Muscle layer of colon (tissue), 2 donors: ENCODE results near the gene NOTO.
"Not testable (repeated sequence)": the region's sequence is repeated elsewhere in the genome, so short reads cannot be mapped to it uniquely, and the experiment has no call there.

Source experiments
- H3K27ac ChIP-seq: one replicate; pipeline ENCODE4 v1.7.0; 2013; ENCODE audit warnings: low read depth, mild to moderate bottlenecking, low read length, moderate library complexity
- H3K27me3 ChIP-seq, 2 donors: one replicate each; pipeline ENCODE4 v1.7.0; 2013; ENCODE audit warnings: low read length in 2 of 2, mild to moderate bottlenecking in 2 of 2; ENCODE audit not compliant: insufficient read depth in 2 of 2, control insufficient read depth in 1 of 2
- H3K36me3 ChIP-seq: one replicate; pipeline ENCODE4 v1.7.0; 2013; ENCODE audit warnings: mild to moderate bottlenecking, low read length; ENCODE audit not compliant: insufficient read depth
- H3K4me1 ChIP-seq: one replicate; pipeline ENCODE4 v1.7.0; 2013; ENCODE audit warnings: mild to moderate bottlenecking, low read length; ENCODE audit not compliant: insufficient read depth
- H3K4me3 ChIP-seq, 2 donors: one replicate each; pipeline ENCODE4 v1.7.0; 2013; ENCODE audit warnings: low read length in 2 of 2, low read depth in 1 of 2, mild to moderate bottlenecking in 1 of 2, moderate library complexity in 1 of 2
- H3K9ac ChIP-seq: one replicate; pipeline ENCODE4 v1.7.0; 2013; ENCODE audit warnings: low read length
- H3K9me3 ChIP-seq: one replicate; pipeline ENCODE4 v1.7.0; 2013; ENCODE audit warnings: mild to moderate bottlenecking, low read length
- donor health status: abdominal sarcoma.
- donor health status: Adenocarcinoma of cecum.

Gene NOTO

GRCh38 chr2:73174941-73175662 is 27.3 kb upstream of the NOTO start:
- Histone ChIP-seq H3K36me3 (no peaks in the 10 kb centered on the region), H3K9ac (no peak overlapping the region), H3K9me3 (no peaks in the 10 kb centered on the region), H3K27ac (no peak overlapping the region), H3K27me3 (peaks cover 4 to 20% of the 10 kb centered on the region in 2 donors), H3K4me3 (peak overlapping the region; percentile 42 to 62), H3K4me1 (peaks cover 18% of the 10 kb centered on the region)

- Histone ChIP-seq H3K4me3 (peak overlapping the region; percentile 42 to 62), H3K9ac (peak overlapping the region; percentile 65), H3K4me1 (peaks cover 18% of the 10 kb centered on the region), H3K36me3 (no peaks in the 10 kb centered on the region), H3K9me3 (no peaks in the 10 kb centered on the region), H3K27ac (peak overlapping the region; percentile 32), H3K27me3 (peaks cover 4 to 20% of the 10 kb centered on the region in 2 donors)
Measured at GRCh38 chr2:73175663-73176204, 26.6 kb upstream of the NOTO start.

GRCh38 chr2:73176205-73176880 is 26.0 kb upstream of the NOTO start:
- H3K27ac ChIP-seq: peak overlapping the region; percentile 37
- H3K4me3 ChIP-seq: peak overlapping the region; percentile 62 to 63
- H3K4me1 ChIP-seq: peaks cover 18% of the 10 kb centered on the region
- no peaks in the 10 kb centered on the region for H3K9me3 ChIP-seq
- no peaks in the 10 kb centered on the region for H3K36me3 ChIP-seq
- H3K27me3 ChIP-seq: peaks cover 4 to 20% of the 10 kb centered on the region in 2 donors
- H3K9ac ChIP-seq: peak overlapping the region; percentile 75

GRCh38 chr2:73176881-73177644 is 25.3 kb upstream of the NOTO start:
- H3K9ac ChIP-seq: peak overlapping the region; percentile 75
- peak overlapping the region; percentile 62 to 63 for H3K4me3 ChIP-seq
- H3K27ac ChIP-seq: peak overlapping the region; percentile 37
- H3K4me1 ChIP-seq: peaks cover 18% of the 10 kb centered on the region
- H3K27me3 ChIP-seq: peaks cover 4 to 20% of the 10 kb centered on the region in 2 donors
- no peaks in the 10 kb centered on the region for H3K9me3 ChIP-seq
- no peaks in the 10 kb centered on the region for H3K36me3 ChIP-seq

- H3K36me3 ChIP-seq: no peaks in the 10 kb centered on the region
- H3K27ac ChIP-seq: no peak overlapping the region
- H3K27me3 ChIP-seq: peaks cover 4 to 20% of the 10 kb centered on the region in 2 donors
- peaks cover 18% of the 10 kb centered on the region for H3K4me1 ChIP-seq
- no peak overlapping the region for H3K9ac ChIP-seq
- no peaks in the 10 kb centered on the region for H3K9me3 ChIP-seq
- peak overlapping the region in 1 of 2 donors; percentile 62 for H3K4me3 ChIP-seq
Measured at GRCh38 chr2:73177645-73178255, 24.6 kb upstream of the NOTO start.

GRCh38 chr2:73185965-73186364 is 16.4 kb upstream of the NOTO start:
- Histone ChIP-seq H3K4me3 (no peak overlapping the region), H3K4me1 (no peaks in the 10 kb centered on the region), H3K9ac (no peak overlapping the region), H3K9me3 (no peaks in the 10 kb centered on the region), H3K36me3 (no peaks in the 10 kb centered on the region), H3K27me3 (no peaks in the 10 kb centered on the region), H3K27ac (no peak overlapping the region)

GRCh38 chr2:73187549-73187948 is 14.8 kb upstream of the NOTO start:
- H3K9me3 ChIP-seq: no peaks in the 10 kb centered on the region
- H3K36me3 ChIP-seq: no peaks in the 10 kb centered on the region
- no peaks in the 10 kb centered on the region for H3K4me1 ChIP-seq
- H3K27me3 ChIP-seq: no peaks in the 10 kb centered on the region
- H3K4me3 ChIP-seq: no peak overlapping the region
- no peak overlapping the region for H3K27ac ChIP-seq
- H3K9ac ChIP-seq: no peak overlapping the region

- Histone ChIP-seq H3K36me3 (no peaks in the 10 kb centered on the region), H3K9me3 (no peaks in the 10 kb centered on the region)
Measured at GRCh38 chr2:73197579-73197978, 4.8 kb upstream of the NOTO start.

GRCh38 chr2:73200281-73200680 is 2.1 kb upstream of the NOTO start:
- peaks cover 15 to 40% of the 10 kb centered on the region in 2 donors for H3K27me3 ChIP-seq

More at GRCh38 chr2:73197579-73197978, 4.8 kb upstream of the NOTO start:
- H3K4me1 ChIP-seq: no peaks in the 10 kb centered on the region
- peaks cover 10 to 23% of the 10 kb centered on the region in 2 donors for H3K27me3 ChIP-seq
- no peak overlapping the region for H3K9ac ChIP-seq
- no peak overlapping the region for H3K4me3 ChIP-seq
- H3K27ac ChIP-seq: no peak overlapping the region

GRCh38 chr2:73203055-73203681 is 794 bp downstream of the NOTO start:
- Histone ChIP-seq H3K9ac (no peak overlapping the region), H3K27me3 (peaks cover 15 to 37% of the 10 kb centered on the region in 2 donors), H3K4me1 (no peaks in the 10 kb centered on the region), H3K36me3 (no peaks in the 10 kb centered on the region), H3K4me3 (peak overlapping the region in 1 of 2 donors; percentile 14), H3K9me3 (no peaks in the 10 kb centered on the region), H3K27ac (no peak overlapping the region)

More at GRCh38 chr2:73200281-73200680, 2.1 kb upstream of the NOTO start:
- not testable (repeated sequence) for H3K4me3 ChIP-seq, H3K27ac ChIP-seq, H3K9me3 ChIP-seq, H3K4me1 ChIP-seq, H3K36me3 ChIP-seq, H3K9ac ChIP-seq
